ENCODE results near the gene LPGAT1.
"Not testable (repeated sequence)": the region's sequence is repeated elsewhere in the genome, so short reads cannot be mapped to it uniquely, and the experiment has no call there.

The LPGAT1 gene, protein sequence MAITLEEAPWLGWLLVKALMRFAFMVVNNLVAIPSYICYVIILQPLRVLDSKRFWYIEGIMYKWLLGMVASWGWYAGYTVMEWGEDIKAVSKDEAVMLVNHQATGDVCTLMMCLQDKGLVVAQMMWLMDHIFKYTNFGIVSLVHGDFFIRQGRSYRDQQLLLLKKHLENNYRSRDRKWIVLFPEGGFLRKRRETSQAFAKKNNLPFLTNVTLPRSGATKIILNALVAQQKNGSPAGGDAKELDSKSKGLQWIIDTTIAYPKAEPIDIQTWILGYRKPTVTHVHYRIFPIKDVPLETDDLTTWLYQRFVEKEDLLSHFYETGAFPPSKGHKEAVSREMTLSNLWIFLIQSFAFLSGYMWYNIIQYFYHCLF

DNA sequence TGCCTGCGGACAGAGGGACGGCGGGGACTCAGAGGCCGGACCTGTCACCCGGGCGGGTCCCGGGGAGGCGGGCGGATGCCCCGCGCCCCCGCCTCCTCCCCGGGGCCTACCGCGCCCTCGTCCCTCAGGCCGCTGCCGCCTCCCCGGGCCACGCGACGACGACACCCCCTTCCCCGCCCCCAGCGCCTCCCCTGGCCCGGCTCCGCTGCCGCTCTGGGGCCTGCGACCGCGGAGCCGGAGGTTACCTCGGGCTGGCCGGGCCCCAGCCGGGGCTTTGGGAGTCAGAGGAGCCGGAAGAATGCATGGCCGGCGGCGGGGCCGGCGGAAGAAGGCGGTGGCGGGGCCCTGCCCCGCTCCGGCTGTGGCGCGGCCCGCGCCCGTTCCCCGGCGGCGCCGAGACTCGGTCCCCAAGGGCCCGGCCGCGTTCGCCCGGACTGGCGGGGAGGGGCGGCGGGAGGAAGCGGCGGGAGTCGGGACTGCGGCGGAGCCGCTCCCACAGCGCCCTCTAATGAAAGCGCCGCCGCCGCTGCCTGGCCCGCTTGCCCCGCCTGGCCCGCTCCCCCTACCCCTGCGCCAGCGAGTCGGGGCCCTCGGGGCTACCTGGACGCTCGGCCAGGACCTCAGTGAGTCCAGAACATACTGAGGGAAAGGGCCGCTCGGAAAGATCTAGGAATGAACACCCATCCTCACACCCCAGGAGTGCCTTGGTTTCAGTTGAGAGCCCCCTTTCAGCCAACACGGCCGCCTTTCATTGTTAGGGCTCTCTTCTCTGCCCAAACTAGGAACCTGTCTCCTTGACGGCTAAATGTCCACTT is at the start of gene LPGAT1:
Gene LPGAT1 (minus strand): TSS at position 436 of the 815 bp plus-strand sequence. CDS start 1,467 bp downstream, outside the sequence.
- peak; percentile 44 for DNase-seq

DNA sequence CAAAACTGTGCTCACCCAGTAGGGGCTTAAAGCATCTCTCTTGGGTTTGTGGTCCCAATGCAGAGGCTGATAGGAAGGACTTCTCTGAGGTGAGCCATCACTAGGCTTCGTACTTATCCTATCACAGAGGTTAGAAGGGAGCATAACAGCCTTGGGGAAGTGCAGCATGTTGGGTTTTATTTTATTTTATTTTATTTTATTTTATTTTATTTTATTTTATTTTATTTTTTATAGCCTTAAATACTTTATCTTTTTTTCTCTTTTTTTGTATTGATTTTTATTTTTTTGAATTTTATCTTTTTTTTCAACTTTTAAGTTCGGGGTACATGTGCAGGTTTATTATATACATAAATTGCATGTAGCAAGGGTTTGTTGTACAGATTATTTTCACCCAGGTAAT is 48.9 kb upstream of the LPGAT1 start:
- no peak for DNase-seq

DNA sequence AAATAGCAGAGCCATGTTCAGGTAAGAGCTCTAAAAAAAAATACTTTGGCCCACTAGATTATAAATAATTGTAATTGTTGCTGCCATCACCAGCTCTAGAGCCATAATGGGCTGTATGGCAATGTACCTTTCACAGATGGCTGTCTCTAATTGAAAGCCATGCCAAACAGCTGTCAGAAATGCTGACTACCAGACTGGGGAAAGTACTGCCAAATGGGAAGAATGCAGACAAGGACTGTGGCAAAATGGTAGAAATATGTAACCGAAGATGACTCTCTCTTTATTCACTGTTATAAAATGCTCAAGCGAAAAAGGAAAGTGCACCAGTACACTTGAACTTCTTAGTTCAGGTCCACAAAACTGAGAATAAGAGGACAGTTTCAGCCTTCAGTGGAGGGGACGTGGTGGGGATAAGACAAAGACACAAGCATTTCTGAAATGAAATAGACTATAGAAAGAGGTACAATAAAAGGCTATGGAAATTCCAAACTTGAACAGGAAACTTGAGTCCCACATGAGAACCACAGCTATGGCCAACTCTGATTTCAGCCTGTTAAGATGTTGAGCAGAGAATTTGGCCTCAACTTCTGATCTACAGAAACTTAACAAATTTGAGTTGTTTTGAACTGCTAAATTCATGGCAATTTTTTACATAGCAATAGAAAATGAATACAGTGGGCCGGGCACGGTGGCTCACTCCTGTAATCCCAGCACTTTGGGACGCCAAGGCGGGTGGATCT is 46.5 kb upstream of the LPGAT1 start:
- DNase-seq, result no peak

DNA sequence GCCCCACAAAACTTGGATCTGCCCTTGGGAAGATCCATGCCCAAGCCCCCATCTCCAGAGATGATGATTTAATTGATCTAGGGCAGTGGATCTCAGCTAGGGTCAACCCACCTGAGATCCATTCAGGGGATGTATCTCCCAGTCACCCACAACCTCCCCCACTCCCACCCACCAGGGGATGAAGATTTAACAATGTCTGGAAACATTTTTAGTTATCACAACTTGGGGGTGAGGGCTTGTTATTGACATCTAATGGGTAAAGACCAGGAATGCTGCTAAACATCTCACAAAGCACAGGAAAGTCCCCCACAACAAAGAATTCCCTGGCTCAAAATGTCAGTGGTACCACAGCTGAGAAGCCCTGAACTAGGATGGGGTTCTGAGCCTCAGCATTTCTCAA is 45.0 kb upstream of the LPGAT1 start:
- DNase-seq, result no peak

DNA sequence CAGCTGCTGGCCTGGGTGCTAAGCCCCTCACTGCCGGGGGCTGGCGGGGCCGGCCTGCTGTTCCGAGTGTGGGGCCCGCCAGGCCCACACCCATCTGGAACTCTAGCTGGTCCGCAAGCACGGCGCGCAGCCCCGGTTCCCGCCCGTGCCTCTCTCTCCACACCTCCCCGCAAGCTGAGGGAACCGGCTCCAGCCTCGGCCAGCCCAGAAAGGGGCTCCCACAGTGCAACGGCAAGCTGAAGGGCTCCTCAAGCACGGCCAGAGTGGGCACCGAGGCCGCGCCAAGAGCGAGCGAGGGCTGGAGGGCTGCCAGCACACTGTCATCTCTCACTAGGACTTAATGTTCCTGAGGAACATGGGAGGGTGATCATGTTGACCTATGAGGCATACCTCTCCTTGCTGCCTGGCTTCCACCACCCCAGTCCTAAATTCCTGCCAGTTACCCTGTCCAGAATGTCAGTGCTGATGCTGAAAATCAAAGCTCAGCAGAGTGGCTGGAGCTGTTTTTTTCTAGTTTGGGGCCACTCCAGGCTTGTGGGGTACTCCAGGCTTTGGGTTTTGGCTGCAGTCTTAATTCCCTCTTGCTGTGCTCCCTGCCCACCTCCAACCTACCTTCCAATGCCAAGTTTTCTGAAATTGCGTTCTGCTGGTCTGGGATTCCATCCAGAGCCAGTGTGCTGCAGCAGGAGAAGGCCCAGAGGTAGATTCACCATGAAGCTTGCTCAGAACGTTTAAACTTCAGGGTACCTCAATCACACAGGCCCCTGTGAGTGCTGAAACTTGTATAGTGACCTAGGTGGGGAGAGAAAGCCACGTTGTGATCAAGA is 44.2 kb upstream of the LPGAT1 start:
- no peak for DNase-seq

DNA sequence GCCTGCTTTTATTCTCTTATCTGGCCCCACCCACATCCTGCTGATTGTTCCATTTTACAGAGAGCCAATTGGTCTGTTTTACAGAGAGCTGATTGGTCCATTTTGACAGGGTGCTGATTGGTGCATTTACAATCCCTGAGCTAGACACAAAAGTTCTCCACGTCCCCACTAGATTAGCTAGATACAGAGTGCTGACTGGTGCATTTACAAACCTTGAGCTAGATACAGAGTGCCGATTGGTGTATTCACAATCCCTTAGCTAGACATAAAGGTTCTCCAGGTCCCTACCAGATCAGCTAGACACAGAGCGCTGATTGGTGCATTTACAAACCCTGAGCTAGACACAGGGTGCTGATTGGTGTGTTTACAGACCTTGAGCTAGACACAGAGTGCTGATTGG is 43.2 kb upstream of the LPGAT1 start:
- DNase-seq, result not testable (repeated sequence)

DNA sequence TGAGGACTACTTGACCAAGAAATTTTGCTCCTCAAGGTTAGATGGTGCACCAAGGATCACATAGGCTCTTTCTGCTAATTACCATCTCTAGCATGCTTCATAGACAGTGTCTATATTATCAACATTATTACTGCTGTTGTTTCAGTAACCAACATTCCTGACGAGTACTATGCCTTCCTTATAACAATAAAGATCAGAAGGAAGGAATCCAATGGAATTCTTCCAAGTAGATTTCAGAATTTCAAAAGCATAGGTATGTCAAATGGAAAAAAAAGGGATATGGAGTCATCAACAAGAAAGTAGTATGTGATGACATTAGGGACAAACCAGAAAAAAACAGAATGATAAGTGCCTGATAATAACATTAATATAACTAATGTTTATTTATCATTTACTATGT is 39.6 kb upstream of the LPGAT1 start:
- no peak for DNase-seq

DNA sequence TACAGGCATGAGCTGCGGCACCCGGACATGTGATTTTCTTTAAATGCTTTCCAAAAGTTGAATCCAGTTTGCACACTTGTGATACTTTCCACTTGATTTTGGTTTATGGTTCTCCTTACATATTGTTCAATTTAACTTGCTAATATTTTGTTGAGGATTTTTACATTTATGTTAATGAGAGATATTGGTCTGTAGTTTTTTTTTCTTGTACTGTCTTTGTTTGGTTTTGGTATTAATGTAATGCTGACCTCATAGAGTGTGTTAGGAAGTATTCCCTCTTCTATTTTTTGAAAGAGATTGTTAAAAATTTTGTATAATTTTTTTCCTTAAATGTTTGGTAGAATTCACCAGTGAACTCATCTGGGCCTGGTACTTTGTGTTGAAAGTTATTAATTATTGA is 34.6 kb upstream of the LPGAT1 start:
- no peak for DNase-seq

DNA sequence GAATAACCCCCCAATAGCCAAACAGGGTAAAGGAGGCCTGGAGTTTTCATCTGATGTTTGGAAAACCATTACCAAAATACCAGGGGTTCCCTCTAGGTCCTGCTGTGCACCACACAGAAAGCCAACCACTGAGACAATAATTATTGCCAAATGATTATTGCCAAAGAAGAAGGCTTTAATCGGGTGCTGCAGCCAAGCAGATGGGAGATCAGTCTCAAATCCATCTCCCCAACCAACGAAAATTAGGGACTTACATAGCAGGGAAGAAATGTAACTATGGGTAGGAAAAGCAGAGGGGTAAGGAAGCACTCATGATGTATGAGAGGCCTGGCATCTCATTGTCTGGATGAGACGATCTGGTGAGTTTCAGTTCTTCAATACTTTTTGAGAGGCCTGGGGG is 28.8 kb upstream of the LPGAT1 start:
- DNase-seq, result no peak

DNA sequence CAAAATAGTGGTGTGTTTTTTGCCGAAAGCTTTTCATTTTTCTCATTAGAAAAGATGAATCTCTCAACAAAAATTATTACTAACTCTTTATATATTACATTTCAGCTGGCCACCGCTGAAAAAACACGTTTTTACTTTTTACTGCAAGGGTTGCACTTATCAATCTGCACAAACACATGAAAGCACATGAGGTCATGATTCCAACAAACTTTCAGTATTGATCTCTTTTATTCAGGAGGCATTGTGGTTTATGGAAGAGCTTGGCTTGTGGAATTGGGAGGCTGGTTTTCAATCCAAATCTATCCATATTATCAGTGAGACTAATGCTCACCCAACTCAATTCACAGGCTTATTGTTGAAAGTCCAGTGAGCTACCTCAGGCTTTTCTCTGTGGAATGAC is 20.6 kb upstream of the LPGAT1 start:
- no peak for DNase-seq

DNA sequence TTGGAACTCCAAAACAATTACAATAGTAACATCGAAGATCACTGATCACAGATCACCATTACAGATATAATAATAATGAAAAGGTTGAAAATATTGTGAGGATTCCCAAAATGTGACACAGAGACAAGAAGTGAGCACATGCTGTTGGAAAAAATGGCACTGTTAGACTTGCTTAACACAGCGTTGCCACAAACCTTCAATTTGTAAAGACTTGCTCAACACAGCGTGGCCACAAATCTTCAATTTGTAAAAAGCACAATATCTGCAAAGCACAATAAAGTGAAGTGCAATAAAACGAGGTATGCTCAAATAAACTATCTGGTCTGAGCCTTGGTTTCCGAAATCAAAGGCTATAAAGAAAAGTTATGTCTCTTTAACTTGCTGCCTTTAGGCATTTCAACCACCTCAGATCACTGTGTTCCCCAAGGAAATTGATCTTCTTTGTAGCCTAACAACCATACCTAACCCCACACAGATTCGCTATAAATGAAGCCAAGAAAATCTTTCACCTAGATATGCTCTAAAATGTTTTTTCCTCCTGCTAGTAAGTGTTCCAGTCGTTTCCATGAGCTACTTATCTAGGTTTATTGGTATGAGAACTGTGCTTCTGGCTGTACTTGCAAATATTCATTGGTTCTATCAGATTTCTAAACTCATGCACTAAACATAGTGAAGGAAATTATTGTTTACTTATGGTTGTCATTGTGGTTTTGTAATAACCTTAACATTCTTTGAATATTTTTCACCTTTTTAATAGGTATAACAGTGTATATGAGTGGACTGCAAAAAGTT is 13.1 kb upstream of the LPGAT1 start:
- DNase-seq, result no peak

DNA sequence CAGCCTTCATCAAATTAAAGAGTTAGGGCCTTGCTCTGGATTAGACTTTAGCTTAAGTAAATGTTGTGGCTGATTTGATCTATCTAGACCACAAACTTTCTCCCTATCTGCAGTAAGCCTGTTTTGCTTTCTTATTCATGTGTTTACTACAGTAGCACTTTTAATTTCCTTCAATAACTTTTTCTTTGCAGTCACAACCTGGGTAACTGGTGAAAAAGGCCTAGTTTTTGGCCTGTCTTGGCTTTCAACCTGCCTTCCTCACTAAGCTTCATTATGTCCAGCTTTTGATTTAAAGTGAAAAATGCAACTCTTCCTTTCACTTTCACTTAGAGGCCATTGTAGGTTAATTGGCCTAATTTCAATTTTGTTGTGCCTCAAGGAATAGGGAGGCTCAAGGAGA is 12.5 kb upstream of the LPGAT1 start:
- DNase-seq, result no peak

DNA sequence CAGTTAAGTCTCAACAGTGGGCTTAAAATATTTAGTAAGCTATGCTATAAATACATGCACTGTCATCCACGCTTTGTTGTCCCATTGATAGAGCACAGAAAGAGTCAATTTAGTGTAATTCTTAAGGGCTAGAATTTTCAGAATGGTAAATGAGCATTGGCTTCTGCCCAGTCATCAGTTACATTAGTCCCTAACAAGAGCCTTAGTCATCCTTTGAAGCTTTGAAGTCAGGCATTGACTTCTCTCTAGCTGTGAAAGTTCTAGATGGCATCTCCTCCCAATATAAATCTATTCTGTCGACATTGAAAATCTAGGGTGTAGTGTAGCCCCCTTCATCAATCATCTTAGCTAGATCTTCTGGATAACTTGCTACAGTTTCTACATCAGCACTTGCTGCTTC is 12.0 kb upstream of the LPGAT1 start:
- no peak for DNase-seq

DNA sequence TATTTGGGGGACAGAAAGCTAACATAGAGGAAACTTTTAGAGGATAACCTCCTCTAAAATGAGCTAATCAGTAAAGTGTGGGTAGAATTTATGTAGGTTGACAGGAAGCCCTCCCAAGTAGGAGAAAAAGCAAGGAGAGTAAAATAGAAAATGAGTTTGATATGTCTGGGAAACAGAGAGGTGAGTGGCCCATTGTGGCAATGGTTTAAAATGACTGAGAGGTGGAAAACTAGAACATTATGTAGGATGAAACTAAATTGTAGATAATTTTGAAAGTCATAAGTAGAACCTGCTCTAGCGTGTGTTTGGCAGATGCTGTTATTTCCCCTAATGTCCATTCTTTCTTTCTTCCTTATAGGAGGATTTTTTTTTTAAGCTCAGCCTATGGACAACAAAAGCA is 8.5 kb upstream of the LPGAT1 start:
- DNase-seq, result no peak

DNA sequence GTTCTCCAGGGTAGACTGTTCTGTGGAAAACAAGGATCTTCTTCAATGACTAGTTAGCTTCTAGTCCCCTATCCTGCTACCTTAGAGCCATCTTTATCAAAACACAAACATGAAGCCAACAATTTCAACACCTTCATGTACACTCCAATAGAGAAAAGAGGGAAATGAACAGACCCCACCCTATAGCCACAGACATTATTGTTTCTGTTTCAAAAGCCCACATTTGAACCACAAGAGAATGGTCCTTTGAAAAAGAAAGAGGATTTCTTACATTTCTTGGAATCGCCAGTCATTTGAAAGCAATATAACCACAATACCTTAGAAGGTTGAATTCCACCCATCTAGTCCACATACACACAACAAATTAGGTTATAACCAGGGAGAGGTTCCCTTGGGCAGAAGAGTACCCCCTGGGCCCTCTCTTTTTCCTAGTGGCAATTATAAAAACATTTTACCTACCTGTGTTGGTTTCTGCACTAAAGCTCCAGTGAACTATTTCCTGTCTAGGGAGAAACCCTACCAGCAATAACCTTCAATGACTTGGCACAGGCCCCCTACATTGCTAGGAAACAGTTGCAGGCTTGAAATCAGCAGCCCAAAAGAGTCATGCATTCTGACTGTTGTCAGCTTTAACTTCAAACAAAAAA is 2.7 kb upstream of the LPGAT1 start:
- no peak for DNase-seq

DNA sequence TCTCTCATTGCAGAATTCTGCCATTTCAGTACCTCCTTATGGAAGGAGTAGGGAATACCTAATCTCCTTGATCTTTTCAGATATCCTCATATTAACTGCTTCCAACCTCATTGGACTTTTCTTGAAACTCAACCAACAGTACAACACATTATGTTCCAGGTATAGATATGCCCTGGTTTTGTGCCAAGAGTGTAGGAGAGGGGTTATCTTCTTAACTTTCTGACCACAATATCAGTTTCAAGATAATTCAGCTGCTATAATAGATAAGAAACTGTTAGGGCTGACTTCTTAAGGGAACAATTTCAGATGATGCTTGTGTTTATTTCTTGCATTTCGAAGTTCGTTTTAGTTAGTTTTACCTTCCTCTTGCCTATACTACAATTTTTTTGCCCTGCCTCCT is 2.1 kb upstream of the LPGAT1 start:
- DNase-seq, result no peak

DNA sequence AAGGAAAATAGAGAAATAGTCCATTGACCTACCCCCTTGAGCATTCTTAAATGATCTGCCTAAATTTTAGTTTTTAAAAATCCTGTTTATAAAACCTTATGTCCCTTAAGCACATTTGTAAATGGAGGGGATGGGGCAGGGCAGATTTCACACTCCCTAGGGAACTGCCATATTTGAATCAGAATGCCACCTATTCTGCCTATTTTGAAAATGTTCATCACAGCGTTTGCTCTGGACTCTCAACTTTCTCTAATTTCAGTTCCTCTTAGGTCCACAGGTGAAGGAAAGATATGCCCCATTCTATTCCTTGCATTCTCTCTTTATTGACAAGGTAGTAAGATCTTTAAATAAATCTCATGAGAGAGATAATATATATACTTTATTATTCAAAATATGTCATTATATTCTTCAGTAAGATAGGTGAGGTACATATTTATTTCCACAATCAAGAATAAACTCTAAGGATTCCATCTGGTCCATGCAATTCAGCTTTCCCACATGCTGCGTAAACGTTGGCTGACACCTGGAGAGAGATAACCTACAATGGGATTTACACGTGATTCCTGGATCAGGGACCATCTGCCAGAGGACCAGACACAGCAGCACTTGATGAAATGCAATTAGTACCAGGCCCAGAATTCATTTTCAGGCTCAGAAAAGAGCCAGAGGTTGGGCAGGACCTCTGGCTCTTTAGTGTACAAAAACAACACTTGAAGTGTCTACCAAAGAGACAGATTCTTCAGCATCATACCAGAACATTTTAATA is 1.2 kb upstream of the LPGAT1 start:
- DNase-seq, result no peak

DNA sequence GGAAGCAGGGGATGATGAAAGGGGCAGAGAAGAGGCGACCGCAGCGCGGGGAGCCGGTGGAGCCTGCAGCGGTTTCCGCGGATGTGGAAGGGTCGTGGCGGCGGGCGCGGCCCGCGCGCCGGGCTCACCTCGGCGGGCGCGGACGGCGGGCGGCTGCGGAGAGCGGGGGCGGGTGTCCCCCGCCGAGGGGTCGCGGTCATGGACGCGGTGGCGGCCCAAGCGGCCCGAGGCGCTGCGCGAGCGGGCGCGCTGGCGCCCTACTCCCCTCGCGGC is 572 bp downstream of the LPGAT1 start:
- DNase-seq, result no peak

DNA sequence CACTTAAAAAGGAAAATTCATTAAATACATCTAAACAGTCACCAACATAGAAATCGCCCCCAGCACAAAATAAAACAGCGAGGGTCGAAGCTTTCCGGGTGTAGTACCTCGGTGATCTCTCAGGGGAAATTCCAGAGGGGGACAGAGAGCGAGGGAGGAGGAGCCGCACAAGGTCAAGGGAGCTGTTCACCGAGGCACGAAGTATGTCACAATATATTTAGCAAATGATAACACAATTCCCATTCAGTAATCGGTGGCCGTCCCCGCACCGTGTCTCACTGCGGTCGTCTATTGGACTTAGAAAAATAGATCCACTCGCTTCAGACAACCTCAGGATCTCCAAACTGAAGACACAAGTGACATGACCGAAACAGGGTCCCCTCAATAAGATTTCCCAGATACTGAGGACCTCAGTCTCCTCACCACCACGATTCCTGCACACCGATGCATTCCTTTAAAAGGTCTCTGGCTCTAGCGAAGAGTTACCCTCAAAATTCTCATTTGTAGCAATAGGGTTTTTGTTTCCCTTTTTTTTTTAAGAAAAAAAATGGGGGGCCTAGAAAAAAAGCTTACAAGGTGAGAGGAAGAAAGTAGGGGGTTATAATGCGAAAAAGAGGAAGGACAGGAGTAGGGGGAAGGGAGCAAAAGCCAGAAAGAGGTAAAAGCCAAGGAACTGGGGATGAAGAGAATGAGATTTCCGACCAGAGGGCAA is 1.1 kb downstream of the LPGAT1 start:
- DNase-seq, result no peak

All from NK-92 treated with Interleukin-12 subunit alpha and Interleukin-12 subunit beta, amount 100 ng/mL, for 24 hours (cell line).